ENCODE data around the gene PERM1. TPM values are rescaled to one million over a fixed set of nuclear protein-coding genes. Genes with fewer than 3 reads are reported as not detected.
A peak's percentile ranks its signal among the peaks of the same experiment; 100 is the strongest.
"Not testable (repeated sequence)": the region's sequence is repeated elsewhere in the genome, so short reads cannot be mapped to it uniquely, and the experiment has no call there.

Gene PERM1
- polyA plus RNA-seq, 1 donor: 0.22 TPM

DNA sequence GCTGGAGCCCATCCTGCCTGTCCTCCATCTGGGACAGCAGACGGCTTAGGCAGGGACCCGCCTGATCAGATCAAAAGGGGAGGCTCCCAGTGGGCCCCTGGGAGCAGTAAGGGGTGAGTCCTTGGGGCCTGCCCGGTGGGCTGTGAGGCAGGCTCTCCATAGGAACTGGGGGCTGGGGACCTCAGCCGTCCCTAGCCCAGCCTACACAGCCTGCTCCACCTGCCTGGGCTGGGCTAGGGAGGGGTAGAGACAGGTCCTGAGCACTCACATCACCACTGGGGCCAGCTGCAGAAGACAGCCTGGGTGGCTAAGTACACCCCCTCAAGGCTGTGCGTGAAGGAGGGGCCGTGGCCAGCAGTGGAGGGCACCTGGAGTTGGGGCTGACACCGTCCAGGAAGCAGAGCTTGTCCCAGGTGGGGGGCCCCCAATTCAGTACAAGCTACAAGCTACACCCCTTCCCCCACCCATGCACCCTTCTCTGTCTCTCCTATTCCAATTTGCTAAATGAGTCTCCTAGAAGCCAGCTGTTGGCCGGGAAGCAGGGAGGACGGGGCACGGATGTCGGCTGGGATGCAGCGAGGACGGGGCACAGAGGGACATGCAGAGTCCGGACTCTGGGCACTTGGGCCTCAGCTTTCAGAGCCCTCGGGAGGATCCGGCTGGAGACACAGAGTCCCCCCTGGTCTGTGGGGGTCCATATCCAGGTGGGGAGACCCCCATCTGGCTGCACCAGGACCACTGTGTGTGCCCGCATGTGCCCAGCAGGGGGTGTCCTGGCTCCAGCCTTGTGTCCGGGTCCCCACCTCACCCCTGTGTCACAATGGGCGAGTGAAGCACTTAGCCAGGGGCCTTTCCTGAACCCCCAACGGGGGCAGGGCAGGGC, 33.1 kb upstream of the PERM1 start:
- H3K4me1 ChIP-seq (ENCODE audit: control insufficient read depth, insufficient read depth, low read length): peaks cover 13% of the 10 kb centered on the region
- no peak overlapping the region for H3K4me3 ChIP-seq (ENCODE audit: low read length)
- no peak for DNase-seq
- no CpG with 5 or more reads among the region's 20 CpGs for WGBS (ENCODE audit: insufficient coverage, low lambda C conversion rate)
- peaks cover 8% of the 10 kb centered on the region for H3K9me3 ChIP-seq (ENCODE audit: control insufficient read depth, low read depth, low read length)
- H3K36me3 ChIP-seq (ENCODE audit: control insufficient read depth, insufficient read depth, low read length): no peaks in the 10 kb centered on the region
- H3K27ac ChIP-seq (ENCODE audit: low read length): peak overlapping the region; percentile 6
- H3K27me3 ChIP-seq (ENCODE audit: control insufficient read depth, insufficient read depth, low read length): no peaks in the 10 kb centered on the region

DNA sequence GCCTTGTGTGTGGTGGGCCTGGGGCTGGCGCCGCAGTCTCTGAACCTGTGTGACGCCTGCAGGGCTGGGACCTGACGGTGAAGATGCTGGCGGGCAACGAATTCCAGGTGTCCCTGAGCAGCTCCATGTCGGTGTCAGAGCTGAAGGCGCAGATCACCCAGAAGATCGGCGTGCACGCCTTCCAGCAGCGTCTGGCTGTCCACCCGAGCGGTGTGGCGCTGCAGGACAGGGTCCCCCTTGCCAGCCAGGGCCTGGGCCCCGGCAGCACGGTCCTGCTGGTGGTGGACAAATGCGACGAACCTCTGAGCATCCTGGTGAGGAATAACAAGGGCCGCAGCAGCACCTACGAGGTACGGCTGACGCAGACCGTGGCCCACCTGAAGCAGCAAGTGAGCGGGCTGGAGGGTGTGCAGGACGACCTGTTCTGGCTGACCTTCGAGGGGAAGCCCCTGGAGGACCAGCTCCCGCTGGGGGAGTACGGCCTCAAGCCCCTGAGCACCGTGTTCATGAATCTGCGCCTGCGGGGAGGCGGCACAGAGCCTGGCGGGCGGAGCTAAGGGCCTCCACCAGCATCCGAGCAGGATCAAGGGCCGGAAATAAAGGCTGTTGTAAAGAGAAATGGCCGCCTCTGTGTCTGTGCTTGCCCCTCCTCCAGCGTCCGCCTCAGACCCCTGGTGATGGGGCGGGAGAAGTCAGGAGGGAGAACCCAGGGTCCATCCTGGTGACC, 32.2 kb upstream of the PERM1 start:
- Histone ChIP-seq H3K27ac (ENCODE audit: low read length) (peak overlapping the region; percentile 89), H3K9me3 (ENCODE audit: control insufficient read depth, low read depth, low read length) (peaks cover 8% of the 10 kb centered on the region), H3K36me3 (ENCODE audit: control insufficient read depth, insufficient read depth, low read length) (no peaks in the 10 kb centered on the region), H3K4me1 (ENCODE audit: control insufficient read depth, insufficient read depth, low read length) (peaks cover 12% of the 10 kb centered on the region), H3K27me3 (ENCODE audit: control insufficient read depth, insufficient read depth, low read length) (no peaks in the 10 kb centered on the region), H3K4me3 (ENCODE audit: low read length) (peak overlapping the region; percentile 71)
- 0% methylated on average over 1 of the region's 41 CpGs for WGBS (ENCODE audit: insufficient coverage, low lambda C conversion rate)
- no peak for DNase-seq

DNA sequence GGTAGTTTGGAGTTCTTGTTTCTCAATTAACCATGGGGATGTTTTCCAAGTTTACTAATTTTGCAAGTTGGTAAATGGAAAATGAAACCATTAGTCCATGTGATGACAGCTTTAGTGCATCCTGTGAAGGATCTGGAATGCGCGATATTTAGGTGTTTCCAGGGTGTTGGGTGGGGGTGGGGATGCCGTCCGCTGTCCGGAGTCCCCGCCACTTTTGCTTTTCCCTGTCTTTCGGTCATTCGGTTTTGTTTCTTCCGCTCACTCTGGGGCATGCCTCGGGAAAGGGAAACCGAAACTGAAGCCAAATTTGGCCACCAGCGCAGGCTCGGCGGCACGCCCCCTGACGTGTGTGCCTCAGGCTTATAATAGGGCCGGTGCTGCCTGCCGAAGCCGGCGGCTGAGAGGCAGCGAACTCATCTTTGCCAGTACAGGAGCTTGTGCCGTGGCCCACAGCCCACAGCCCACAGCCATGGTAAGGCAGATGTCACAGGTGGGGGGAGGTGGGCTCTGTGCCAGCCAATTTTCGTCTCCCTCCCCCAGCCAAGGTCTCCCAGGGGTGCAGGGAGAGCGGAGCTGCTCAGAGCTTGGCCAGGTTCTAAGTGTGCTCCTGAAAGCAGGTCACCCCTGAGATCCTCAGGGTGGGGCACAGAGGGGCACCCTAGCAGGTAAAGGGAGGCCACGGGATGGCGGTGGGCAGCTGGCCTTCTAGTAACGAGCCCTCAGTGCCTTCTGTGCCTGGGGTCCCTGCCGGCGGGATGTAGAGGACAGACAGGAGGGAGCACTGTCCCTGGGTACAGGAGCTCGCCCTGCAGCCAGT, 31.4 kb upstream of the PERM1 start, which contains the start of gene ISG15:
Gene ISG15 (plus strand): TSS at position 393 of the 817 bp plus-strand sequence. CDS start 77 bp downstream, at position 470.
- Histone ChIP-seq H3K36me3 (ENCODE audit: control insufficient read depth, insufficient read depth, low read length) (no peaks in the 10 kb centered on the region), H3K9me3 (ENCODE audit: control insufficient read depth, low read depth, low read length) (peaks cover 8% of the 10 kb centered on the region), H3K4me1 (ENCODE audit: control insufficient read depth, insufficient read depth, low read length) (peaks cover 7% of the 10 kb centered on the region), H3K4me3 (ENCODE audit: low read length) (peak within 1 kb of the TSS; percentile 71), H3K27ac (ENCODE audit: low read length) (peak within 1 kb of the TSS; percentile 89), H3K27me3 (ENCODE audit: control insufficient read depth, insufficient read depth, low read length) (no peaks in the 10 kb centered on the region)
- WGBS (ENCODE audit: insufficient coverage, low lambda C conversion rate): no CpG with 5 or more reads among the region's 30 CpGs
- peak; percentile 87 to 91 for DNase-seq

DNA sequence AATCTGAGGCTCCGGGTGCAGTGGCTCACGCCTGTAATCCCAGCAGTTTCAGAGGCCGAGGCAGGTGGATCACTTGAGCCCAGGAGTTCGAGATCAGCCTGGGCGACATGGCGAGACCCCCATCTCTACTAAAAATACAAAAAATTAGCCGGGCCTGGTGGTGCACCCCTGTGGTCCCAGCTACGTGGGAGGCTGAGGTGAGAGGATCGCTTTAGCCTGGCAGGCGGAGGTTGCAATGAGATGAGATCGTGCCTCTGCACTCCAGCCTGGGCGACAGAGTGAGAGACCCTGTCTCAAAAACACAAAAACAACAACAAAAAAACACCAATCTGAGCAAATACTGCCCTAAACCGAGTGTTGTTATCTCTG, 30.8 kb upstream of the PERM1 start:
- 30% methylated on average over 2 of the region's 13 CpGs for WGBS (ENCODE audit: insufficient coverage, low lambda C conversion rate)
- not testable (repeated sequence) for H3K27me3 ChIP-seq (ENCODE audit: control insufficient read depth, insufficient read depth, low read length); H3K9me3 ChIP-seq (ENCODE audit: control insufficient read depth, low read depth, low read length); H3K36me3 ChIP-seq (ENCODE audit: control insufficient read depth, insufficient read depth, low read length); DNase-seq; H3K4me1 ChIP-seq (ENCODE audit: control insufficient read depth, insufficient read depth, low read length)
- peak overlapping the region; percentile 89 for H3K27ac ChIP-seq (ENCODE audit: low read length)
- H3K4me3 ChIP-seq (ENCODE audit: low read length): peak overlapping the region; percentile 71

DNA sequence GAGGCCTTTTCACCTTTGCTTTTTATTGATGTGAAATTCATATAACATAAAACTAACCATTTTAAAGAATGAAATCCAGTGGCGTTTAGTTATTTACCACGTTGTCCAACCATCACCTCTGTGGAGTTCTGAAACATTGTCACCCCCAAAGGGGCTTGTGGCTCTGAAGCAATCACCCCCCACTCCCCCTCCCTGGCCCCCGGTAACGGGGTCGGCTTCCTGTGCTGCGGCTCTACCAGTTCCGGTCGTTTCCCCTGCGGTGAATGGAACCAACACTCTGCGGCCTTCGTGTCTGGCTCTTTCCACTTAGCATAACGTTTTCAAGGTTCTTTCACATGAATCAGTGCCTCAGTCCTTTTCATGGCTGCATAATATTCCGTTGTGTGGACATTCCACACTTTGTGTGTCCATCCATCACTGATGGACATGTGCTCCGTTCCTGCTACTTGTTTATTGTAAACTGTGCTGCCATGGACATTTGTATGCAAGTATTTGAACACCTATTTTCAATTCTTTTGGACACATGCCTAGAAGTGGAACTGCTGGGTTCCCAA, 29.6 kb upstream of the PERM1 start:
- Histone ChIP-seq H3K27ac (ENCODE audit: low read length) (no peak overlapping the region), H3K27me3 (ENCODE audit: control insufficient read depth, insufficient read depth, low read length) (no peaks in the 10 kb centered on the region), H3K4me3 (ENCODE audit: low read length) (no peak overlapping the region), H3K9me3 (ENCODE audit: control insufficient read depth, low read depth, low read length) (peaks cover 11% of the 10 kb centered on the region), H3K36me3 (ENCODE audit: control insufficient read depth, insufficient read depth, low read length) (no peaks in the 10 kb centered on the region), H3K4me1 (ENCODE audit: control insufficient read depth, insufficient read depth, low read length) (peaks cover 12% of the 10 kb centered on the region)
- WGBS (ENCODE audit: insufficient coverage, low lambda C conversion rate): 100% methylated on average over 1 of the region's 14 CpGs
- DNase-seq: no peak

DNA sequence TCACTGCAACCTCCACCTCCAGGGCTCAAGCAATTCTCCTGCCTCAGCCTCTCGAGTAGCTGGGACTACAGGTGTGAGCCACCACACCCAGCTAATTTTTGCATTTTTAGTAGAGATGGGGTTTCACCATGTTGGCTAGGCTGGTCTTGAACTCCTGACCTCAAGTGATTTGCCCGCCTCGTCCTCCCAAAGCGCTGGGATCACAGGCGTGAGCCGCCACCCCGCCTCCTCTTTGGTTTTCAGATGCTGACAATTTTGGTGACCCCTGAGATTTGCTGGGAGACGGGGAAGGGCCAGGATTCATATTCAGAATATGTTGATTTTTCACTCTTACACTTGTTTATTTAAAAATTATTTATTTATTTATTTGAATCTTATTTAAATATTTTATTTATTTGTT, 28.2 kb upstream of the PERM1 start:
- DNase-seq; H3K4me3 ChIP-seq (ENCODE audit: low read length); H3K36me3 ChIP-seq (ENCODE audit: control insufficient read depth, insufficient read depth, low read length); H3K27ac ChIP-seq (ENCODE audit: low read length); H3K27me3 ChIP-seq (ENCODE audit: control insufficient read depth, insufficient read depth, low read length): not testable (repeated sequence)
- Histone ChIP-seq H3K9me3 (ENCODE audit: control insufficient read depth, low read depth, low read length) (peaks cover 11% of the 10 kb centered on the region), H3K4me1 (ENCODE audit: control insufficient read depth, insufficient read depth, low read length) (peaks cover 25% of the 10 kb centered on the region)
- WGBS (ENCODE audit: insufficient coverage, low lambda C conversion rate): no CpG with 5 or more reads among the region's 8 CpGs

DNA sequence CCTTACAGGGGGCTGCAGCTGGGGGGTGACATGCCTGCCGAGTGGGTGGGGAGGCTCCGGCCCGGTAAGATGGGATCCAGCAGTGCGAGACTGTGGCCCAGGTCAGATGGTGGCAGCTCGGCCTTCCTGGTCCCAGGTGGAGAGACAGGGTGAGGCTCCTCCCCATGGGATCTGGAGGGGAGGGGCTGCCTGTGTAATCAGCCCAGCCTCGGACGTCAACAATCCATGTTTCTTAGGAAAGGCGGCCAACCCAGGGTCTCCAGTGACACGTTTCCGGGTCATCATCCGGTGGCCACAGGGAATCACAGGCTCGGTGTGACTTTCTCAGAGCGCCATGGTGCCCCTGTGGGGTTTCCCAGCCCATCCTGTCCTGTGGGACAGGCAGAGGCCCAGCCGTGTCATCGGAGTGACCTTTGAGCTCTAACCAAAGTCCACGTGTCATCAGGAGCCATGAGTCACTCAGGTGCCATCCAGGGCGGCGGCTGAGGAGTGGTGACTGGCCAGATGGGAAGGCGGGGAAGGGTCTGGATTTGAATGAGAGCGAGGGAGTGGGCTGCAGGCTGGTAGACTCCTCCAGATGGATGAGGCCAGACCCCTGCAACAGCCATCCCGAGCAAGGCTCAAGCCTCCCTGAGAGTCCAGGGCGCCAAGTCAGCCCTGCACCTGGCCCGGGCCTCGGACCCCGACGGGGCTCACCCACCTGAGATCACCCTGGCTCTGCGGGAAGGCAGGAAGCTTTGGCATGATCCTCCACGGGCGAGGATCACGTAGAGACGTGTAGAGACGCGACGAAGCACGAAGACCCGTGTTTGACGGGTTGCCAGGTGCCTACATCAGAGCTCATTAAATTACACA, 24.6 kb upstream of the PERM1 start:
- peak; percentile 96 to 98 for DNase-seq
- Histone ChIP-seq H3K36me3 (ENCODE audit: control insufficient read depth, insufficient read depth, low read length) (no peaks in the 10 kb centered on the region), H3K4me1 (ENCODE audit: control insufficient read depth, insufficient read depth, low read length) (peaks cover 33% of the 10 kb centered on the region), H3K9me3 (ENCODE audit: control insufficient read depth, low read depth, low read length) (peaks cover 6% of the 10 kb centered on the region), H3K27ac (ENCODE audit: low read length) (peak overlapping the region; percentile 93), H3K27me3 (ENCODE audit: control insufficient read depth, insufficient read depth, low read length) (no peaks in the 10 kb centered on the region), H3K4me3 (ENCODE audit: low read length) (peak overlapping the region; percentile 36)
- WGBS (ENCODE audit: insufficient coverage, low lambda C conversion rate): no CpG with 5 or more reads among the region's 37 CpGs

DNA sequence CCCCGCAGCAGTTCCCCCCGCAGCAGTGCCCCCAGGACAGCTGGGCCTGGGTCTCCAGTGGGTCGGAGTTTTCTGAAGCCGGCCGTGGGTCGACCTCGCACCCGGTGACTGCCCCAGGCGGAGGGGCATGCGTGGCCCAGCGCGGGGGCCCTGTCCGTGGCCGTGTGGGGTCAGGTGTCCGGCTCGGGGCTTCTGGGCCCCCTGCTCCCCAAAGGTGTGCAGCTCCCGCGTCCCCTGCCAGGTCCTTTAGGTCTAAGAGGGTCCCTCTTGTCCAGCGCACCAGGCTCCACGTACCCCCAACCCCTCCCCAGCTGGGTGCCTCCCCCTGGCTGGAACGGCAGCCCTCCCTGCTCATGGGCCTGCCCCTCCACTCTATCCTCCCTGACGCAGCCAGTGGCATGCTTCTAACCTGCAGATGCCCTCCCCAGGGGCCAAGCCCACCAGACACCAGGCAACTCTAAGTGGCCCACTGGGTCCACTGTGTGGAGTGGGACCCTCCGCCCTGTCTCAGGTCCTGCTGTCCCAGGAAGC, 23.9 kb upstream of the PERM1 start:
- Histone ChIP-seq H3K4me3 (ENCODE audit: low read length) (peak overlapping the region; percentile 36), H3K36me3 (ENCODE audit: control insufficient read depth, insufficient read depth, low read length) (no peaks in the 10 kb centered on the region), H3K4me1 (ENCODE audit: control insufficient read depth, insufficient read depth, low read length) (peaks cover 38% of the 10 kb centered on the region), H3K27me3 (ENCODE audit: control insufficient read depth, insufficient read depth, low read length) (peaks cover 6% of the 10 kb centered on the region), H3K9me3 (ENCODE audit: control insufficient read depth, low read depth, low read length) (peaks cover 9% of the 10 kb centered on the region), H3K27ac (ENCODE audit: low read length) (peak overlapping the region; percentile 93)
- no peak for DNase-seq
- no CpG with 5 or more reads among the region's 23 CpGs for WGBS (ENCODE audit: insufficient coverage, low lambda C conversion rate)
